Skeletal muscle cell (primary cell): Measurements from ENCODE around the gene LSM14A.
"Not testable (repeated sequence)": the region's sequence is repeated elsewhere in the genome, so short reads cannot be mapped to it uniquely, and the experiment has no call there.

Experiments used
- DNase-seq: peaks from one replicate; pipeline ENCODE4 v3.0.0-alpha.2; 2010; ENCODE audit warnings: low read depth
- H3K4me3 ChIP-seq: 2 replicates; pipeline ENCODE4 v1.5.1; 2011; ENCODE audit warnings: low read depth, mild to moderate bottlenecking, control low read depth, low read length, moderate library complexity

Gene LSM14A

DNA sequence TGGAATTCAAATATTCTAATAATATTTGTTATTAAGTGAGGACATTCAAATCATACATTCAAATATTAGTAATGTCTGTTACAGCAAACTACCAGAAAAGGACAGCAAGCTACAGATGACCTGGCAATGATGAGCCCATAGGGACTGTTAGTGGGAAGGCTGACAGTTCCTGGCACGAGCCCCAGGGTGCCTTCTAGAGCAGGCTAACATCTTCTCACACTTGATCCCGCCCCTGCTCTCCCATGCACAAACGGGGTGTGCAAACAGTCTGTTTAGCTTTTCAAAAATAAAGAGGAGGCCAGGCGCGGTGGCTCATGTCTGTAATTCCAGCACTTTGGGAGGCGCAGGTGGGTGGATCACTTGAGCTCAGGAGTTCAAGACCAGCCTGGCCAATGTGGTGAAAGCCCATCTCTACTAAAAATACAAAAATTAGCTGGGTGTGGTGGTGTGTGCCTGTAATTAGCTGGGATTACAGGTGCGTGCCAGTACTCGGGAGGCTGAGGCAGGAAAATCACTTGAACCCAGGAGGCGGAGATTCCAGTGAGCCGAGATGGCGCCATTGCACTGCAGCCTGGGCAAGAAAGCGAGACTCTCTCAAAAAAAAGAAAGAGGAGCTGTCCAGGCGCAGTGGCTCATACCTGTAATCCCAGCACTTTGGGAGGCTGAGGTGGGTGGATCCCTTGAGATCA, 72.5 kb downstream of the LSM14A start:
- H3K4me3 ChIP-seq: no peak overlapping the region
- DNase-seq: no peak

DNA sequence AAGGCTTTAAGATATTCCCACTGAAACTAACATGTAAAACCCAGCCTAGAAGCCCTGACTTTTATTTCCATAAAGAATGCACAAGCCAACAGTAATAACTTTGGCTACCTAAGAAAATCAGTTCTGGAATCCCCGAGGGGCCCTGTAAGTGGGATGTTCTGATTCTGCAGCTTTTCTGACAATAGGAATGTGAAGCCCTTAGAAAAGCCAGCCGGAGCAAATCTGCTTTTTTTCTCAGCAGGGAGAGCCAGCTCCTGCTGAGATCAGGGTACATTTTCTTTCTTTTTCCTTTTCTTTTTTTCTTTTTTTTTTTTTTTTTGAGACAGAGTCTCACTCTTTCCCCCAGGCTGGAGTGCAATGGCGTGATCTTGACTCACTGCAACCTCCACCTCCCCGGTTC, 74.0 kb downstream of the LSM14A start:
- DNase-seq: no peak
- H3K4me3 ChIP-seq: no peak overlapping the region

DNA sequence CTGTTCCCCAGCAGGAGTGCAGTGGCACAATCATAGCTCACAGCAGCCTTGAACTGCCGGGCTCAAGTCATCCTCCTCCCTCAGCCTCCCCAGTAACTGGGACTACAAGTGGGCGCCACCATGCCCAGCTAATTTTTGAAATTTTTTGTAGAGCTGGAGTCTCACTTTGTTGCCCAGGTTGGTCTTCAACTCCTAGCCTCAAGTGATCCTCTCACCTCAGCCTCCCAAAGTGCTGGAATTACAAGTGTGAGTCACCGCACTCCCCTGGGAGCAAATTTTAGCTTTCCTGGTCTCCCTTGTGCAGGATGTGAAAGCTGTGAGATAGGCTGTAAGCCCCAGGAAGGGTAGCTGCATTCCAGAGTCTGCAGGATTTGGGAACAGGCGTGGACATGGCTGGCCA, 76.6 kb downstream of the LSM14A start:
- no peak overlapping the region for H3K4me3 ChIP-seq
- DNase-seq: no peak

DNA sequence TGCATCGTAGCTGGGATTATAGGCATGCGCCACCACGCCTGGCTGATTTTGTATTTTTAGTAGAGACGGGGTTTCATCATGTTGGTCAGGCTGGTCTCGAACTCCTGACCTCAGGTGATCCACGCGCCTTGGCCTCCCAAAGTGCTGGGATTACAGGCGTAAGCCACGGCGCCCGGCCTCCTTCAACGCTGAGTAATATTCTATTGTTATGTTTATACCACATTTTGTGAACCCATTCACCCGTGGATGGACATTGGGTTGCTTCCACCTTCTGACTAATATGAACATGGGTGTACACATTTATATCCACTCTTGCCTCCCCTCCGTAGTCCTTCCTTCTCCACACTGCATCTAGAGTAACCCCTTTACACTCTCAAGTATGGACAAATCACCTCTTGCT, 80.9 kb downstream of the LSM14A start:
- H3K4me3 ChIP-seq, DNase-seq: not testable (repeated sequence)

GRCh38 chr19:34253681-34254045, 81.4 kb downstream of the LSM14A start:
- peak overlapping the region; percentile 83 for H3K4me3 ChIP-seq
- not testable (repeated sequence) for DNase-seq

GRCh38 chr19:34254046-34254697, 81.9 kb downstream of the LSM14A start, which contains the start of gene GARRE1:
GARRE1 (plus strand) TSS chr19:34254554; CDS start chr19:34300474, 45,920 bp downstream.
- no peak for DNase-seq
- peak within 1 kb of the TSS; percentile 83 for H3K4me3 ChIP-seq

DNA sequence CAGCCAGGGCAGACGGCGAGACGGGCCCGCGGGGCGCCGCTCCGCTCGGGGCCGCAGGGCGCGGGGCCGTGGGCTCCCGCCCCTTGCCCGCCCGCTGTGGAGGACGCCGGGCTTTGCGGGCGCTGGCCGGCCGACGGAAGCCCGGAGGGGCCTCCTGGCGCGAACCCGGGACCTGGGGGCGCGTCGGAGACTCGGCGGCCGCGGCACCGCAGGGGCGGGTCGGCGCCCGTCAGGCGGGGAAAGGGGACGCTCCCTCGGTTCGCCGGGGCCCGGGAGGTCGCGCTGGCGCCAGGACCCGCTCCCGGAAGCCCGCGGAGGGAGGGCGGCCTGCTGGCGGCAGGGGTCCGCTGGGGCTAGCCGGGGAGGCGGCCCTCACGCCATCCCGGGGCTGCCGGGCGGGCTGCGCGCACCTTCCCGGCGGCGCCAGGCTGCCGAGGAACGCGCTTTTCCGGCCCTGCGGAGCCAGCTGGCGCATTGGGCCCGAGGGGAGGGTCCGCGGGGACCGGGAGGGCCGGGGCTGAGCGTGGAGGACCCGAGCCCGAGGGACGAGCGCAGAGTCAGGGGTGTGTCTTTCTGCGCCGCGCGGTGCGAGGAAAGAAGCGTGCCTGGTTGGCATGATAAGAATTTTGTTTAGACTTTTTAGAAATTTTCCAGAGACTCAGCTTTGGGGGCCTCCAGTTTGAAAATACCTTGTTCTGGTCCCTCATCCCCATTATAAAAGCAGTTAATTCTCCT, 82.6 kb downstream of the LSM14A start:
- DNase-seq: no peak
- H3K4me3 ChIP-seq: peak overlapping the region; percentile 83

DNA sequence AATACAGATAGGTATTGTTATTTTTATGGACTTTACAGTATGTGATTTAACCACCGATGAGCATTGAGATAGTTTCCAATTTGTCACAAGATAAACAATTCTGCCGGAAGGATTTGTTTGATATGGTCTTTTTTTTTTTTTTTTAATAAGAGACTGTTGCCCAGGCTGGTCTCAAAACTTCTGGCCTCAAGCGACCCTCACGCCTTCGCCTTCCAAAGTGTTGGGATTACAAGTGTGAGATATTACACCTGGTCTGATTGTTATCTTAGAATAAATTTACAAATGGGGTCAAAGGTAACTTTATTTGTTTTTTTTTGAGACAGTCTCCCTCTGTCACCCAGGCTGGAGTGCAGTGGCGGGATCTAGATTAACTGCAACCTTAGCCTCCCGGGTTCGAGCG, 83.2 kb downstream of the LSM14A start:
- DNase-seq: no peak
- peak overlapping the region; percentile 83 for H3K4me3 ChIP-seq

DNA sequence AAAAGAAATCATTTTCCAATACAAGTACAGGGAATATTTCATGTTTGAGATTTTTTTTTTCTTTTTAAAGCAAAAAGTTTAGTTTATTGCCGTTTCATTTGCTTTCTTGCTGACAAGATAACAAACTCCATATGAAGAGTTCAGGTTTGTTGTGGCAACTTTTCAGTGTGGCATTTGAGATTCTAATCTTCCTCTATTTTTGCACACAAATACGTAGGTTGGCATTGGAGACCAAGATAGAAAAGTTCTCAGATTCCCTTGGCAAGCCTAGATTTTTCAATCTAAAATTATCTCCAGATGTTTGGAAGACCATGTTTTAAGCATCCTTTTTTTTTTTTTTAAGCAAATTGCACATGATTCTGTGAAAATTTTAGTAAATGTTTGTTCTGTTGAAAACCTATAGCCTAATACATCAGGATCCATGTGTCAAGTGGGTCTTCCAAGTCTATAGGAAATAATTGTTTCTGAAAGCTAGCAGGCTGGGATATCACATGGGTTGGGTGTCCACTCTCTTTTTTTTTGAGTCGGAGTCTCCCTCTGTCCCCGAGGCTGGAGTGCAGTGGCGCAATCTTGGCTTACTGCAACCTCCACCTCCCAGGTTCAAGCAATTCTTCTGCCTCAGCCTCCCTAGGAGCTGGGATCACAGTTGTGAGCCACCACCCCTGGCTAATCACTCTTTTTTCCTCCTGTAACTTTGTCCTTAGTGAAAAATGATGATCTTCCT, 84.7 kb downstream of the LSM14A start:
- DNase-seq: no peak
- no peak overlapping the region for H3K4me3 ChIP-seq

DNA sequence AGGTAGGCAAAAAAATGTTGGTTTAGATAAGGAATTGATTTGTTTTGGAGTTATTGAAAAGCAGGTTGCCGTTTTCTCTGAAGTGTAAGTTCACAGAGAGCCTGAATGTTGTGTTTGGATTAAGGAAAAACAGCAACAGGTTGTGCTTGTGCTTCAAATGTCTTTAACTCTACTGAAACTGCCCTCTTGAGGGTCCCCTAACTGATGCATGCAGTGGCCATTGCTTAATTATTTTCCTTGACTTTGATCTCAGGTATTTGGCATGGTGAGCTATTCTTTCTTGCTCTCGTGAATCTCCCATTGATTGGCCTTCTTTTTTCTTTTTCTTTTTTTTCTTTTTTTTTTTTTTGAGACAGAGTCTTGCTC, 85.2 kb downstream of the LSM14A start:
- H3K4me3 ChIP-seq: no peak overlapping the region
- DNase-seq: no peak

DNA sequence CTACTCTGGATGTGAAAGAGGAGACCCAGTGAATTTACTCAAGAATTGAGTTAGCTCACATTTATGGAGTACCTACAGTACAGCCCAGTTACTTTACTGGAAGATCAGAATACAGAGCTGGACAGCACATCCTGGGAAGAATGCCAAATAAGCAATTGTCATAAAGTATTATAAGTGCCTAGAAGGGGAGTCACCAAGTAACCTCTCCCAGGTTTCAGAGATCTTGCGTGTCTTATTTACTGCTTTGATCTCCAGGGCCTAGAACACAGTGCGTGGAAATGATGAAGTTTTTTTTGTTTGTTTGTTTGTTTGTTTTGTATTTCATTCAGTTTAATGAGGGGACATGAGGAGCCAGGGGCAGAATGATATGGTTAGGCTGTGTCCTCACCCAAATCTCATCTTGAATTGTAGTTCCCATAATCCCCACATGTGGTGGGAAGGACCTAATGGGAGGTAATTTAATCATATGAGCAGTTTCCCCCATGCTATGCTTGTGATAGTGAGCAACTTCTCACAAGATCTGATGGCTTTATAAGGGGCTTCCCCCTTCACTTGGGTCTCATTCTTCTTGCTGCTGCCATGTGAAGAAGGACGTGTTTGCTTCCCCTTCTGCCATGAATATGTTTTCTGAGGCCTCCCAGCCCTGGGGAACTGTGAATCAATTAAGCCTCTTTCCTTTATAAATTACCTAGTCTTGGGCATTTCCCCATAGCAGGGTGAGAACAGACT, 87.2 kb downstream of the LSM14A start:
- no peak for DNase-seq
- no peak overlapping the region for H3K4me3 ChIP-seq

DNA sequence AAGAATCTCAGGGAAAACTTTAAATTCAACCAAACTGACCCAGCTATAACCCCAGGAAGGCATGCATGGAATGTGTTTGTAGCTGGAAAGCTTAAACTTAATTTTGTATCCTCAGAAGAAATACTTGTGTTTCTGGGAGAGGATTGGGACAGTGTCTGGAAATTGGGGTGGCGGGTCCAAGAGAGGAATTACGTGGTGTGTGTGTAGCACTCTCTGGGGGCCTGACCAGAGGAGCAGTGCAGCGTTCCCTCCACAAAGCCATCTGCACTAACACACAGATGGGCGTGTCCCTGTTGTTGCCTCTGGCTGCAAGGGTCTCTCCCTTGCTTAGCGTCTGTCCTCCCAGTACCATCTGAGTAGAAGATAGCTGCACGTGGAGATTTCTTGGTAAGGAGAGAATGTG, 88.5 kb downstream of the LSM14A start:
- DNase-seq: no peak
- no peak overlapping the region for H3K4me3 ChIP-seq

- DNase-seq: no peak
- H3K4me3 ChIP-seq: no peak overlapping the region
These were observed 89.2 kb downstream of the LSM14A start for GRCh38 chr19:34261334-34262109.

DNA sequence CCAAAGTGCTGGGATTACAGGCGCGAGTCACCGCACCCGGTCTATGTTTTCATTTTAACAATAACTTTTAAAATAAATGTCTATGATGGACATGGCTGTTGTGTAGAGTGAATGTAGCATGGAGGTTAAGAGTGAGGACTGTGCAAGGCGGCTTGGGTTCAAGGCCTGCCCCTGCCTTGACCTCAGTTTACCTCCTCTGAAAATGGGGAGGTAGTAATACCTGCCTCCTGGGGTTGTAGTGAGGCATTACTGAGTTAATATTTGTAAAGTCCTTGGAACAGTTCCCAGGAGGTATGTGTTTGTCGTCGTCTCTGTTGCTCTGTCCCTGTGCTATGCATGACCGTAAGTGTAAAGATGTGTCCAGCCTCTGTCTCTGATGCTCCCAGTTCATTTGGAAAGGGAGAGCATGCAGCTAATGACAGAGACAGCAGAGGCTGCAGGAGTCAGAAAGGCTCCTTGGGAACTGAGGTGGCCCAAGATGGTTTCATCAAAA, 91.5 kb downstream of the LSM14A start:
- H3K4me3 ChIP-seq: no peak overlapping the region
- no peak for DNase-seq

GRCh38 chr19:34265221-34265650, 92.9 kb downstream of the LSM14A start:
- no peak for DNase-seq
- no peak overlapping the region for H3K4me3 ChIP-seq

DNA sequence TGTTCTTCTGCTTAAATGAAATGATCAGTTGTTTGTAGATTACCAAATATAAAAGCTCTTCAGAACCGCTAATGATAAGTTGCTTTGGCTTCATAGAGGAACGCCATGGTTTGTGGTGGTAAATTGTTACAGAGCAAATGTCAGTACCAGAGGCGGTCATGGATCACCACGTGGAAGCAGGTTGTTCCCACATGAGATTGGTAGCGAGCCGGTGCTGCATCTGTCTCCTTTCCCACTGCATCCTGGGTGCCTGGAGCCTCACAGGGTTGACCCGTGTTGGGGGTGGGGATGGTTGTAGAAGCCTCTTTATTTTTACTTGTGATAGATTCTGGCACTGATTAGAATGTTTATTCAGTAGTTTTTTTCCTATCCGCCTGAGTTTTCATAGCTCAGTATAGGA, 96.8 kb downstream of the LSM14A start:
- DNase-seq: no peak
- no peak overlapping the region for H3K4me3 ChIP-seq

DNA sequence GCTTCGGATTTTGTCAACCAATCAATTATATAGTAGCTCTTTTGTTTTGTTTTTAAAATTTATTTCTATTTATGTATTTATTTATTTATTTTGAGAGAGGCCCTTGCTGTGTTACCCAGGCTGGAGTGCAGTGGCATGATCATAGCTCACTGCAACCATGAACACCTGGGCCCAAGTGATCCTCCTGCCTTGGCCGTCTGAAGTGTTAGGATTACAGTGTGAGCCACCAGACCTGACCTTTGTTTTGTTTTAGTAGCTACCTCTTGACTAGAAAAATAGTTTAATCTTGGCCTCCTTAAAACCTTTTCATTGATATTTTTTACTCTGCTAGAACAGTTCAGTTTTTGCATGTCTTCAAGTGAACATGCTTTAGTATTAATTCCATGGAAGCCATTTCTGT, 97.2 kb downstream of the LSM14A start:
- no peak overlapping the region for H3K4me3 ChIP-seq
- DNase-seq: no peak

- DNase-seq: peak; percentile 26
- H3K4me3 ChIP-seq: no peak overlapping the region
These were observed 97.8 kb downstream of the LSM14A start for GRCh38 chr19:34269968-34270621.
